ENCODE data around the gene CEP164.

GRCh38 chr11:117417342-117417741 lies 89.7 kb downstream of the CEP164 start:
- TF ChIP-seq POLR2A (IDR thresholded peaks at IDR 0.05) (no peak), CTCF (IDR thresholded peaks at IDR 0.05) (no peak)

Measured in thyroid gland (tissue), 4 donors.